ENCODE results near the gene CDHR4. TPM values are rescaled to one million over a fixed set of nuclear protein-coding genes. Genes with fewer than 3 reads are reported as not detected.

Gene CDHR4
- total and polyA plus RNA-seq, 9 donors, result 0.16 to 37.7 (median 2.6) TPM; not detected in 3

- Histone ChIP-seq H3K9me3 (no peaks in the 10 kb centered on the region), H3K4me3 (no peak overlapping the region), H3K36me3 (no peaks in the 10 kb centered on the region), H3K27me3 (no peaks in the 10 kb centered on the region), H3K27ac (no peak overlapping the region), H3K4me1 (ENCODE audit: insufficient read depth) (peaks cover 8% of the 10 kb centered on the region)
- TF ChIP-seq POLR2A (IDR thresholded peaks at IDR 0.05), result no peak
- TF ChIP-seq EP300 (IDR thresholded peaks at IDR 0.05), result no peak
- TF ChIP-seq CTCF (IDR thresholded peaks at IDR 0.05), result no peak
- DNase-seq, result peak in 1 of 5 donors; percentile 4
- intact Hi-C loops (cut with DNase I), result no loop called here
These were observed 29.7 kb downstream of the CDHR4 start for GRCh38 chr3:49769926-49770325.

GRCh38 chr3:49769286-49769915 lies 30.3 kb downstream of the CDHR4 start:
- Histone ChIP-seq H3K27me3 (no peaks in the 10 kb centered on the region), H3K27ac (no peak overlapping the region), H3K4me1 (ENCODE audit: insufficient read depth) (peaks cover 8% of the 10 kb centered on the region), H3K4me3 (no peak overlapping the region), H3K36me3 (no peaks in the 10 kb centered on the region), H3K9me3 (no peaks in the 10 kb centered on the region)
- WGBS, 3 donors, result 68 to 88% (median 85%) methylated on average over 3 of the region's 3 CpGs
- no peak for DNase-seq
- intact Hi-C loops (cut with DNase I), result no loop called here
- no peak for TF ChIP-seq POLR2A (IDR thresholded peaks at IDR 0.05)
- TF ChIP-seq EP300 (IDR thresholded peaks at IDR 0.05), result no peak
- no peak for TF ChIP-seq CTCF (IDR thresholded peaks at IDR 0.05)

- Histone ChIP-seq H3K27ac (no peak overlapping the region), H3K9me3 (no peaks in the 10 kb centered on the region), H3K27me3 (no peaks in the 10 kb centered on the region), H3K4me3 (no peak overlapping the region), H3K4me1 (ENCODE audit: insufficient read depth) (peaks cover 2% of the 10 kb centered on the region), H3K36me3 (no peaks in the 10 kb centered on the region)
- WGBS, 3 donors, result 92 to 96% (median 93%) methylated on average over 4 of the region's 4 CpGs
- DNase-seq, result no peak
- intact Hi-C loops (cut with DNase I), result no loop called here
- no peak for TF ChIP-seq EP300 (IDR thresholded peaks at IDR 0.05)
- TF ChIP-seq CTCF (IDR thresholded peaks at IDR 0.05), result no peak
- TF ChIP-seq POLR2A (IDR thresholded peaks at IDR 0.05), result no peak
These were observed 35.7 kb downstream of the CDHR4 start for GRCh38 chr3:49763981-49764380.

GRCh38 chr3:49761661-49762060 lies 38.0 kb downstream of the CDHR4 start:
- H3K4me3 ChIP-seq, result no peak overlapping the region
- intact Hi-C loops (cut with DNase I), result no loop called here
- TF ChIP-seq POLR2A (IDR thresholded peaks at IDR 0.05) (no peak), EP300 (IDR thresholded peaks at IDR 0.05) (no peak), CTCF (IDR thresholded peaks at IDR 0.05) (no peak)
- 83 to 84% (median 84%) methylated on average over 3 of the region's 3 CpGs for WGBS, 3 donors
- no peaks in the 10 kb centered on the region for H3K9me3 ChIP-seq
- no peak overlapping the region for H3K27ac ChIP-seq
- H3K36me3 ChIP-seq, result no peaks in the 10 kb centered on the region
- peaks cover 4% of the 10 kb centered on the region for H3K4me1 ChIP-seq (ENCODE audit: insufficient read depth)
- DNase-seq, result no peak
- no peaks in the 10 kb centered on the region for H3K27me3 ChIP-seq

Data from ovary (tissue), 9 donors.